Sigmoid colon (tissue), 7 donors: ENCODE measurements around the gene RFC2. TPM values are rescaled to one million over a fixed set of nuclear protein-coding genes. Genes with fewer than 3 reads are reported as not detected.

ENCODE experiments used
- DNase-seq: peaks from one replicate; pipeline ENCODE4 v3.0.0-alpha.2; 2019
- H3K27ac ChIP-seq, 4 donors: fragments of 200-600 bp; sonication (generic); one replicate each; pipeline ENCODE4 v1.5.1; 2016 to 2019; ENCODE audit warnings: mild to moderate bottlenecking in 1 of 4
- H3K27me3 ChIP-seq, 3 donors: fragments of 200-600 bp; sonication (generic); one replicate each; pipeline ENCODE4 v1.5.1; 2019; ENCODE audit warnings: mild to moderate bottlenecking in 1 of 3
- H3K36me3 ChIP-seq, 4 donors: fragments of 200-600 bp; sonication (generic); one replicate each; pipeline ENCODE4 v1.5.1; 2016 to 2019
- H3K4me1 ChIP-seq, 4 donors: fragments of 200-600 bp; sonication (generic); one replicate each; pipeline ENCODE4 v1.5.1; 2017 to 2019
- H3K4me3 ChIP-seq, 4 donors: fragments of 200-600 bp; sonication (generic); one replicate each; pipeline ENCODE4 v1.5.1; 2017 to 2019; ENCODE audit warnings: mild to moderate bottlenecking in 2 of 4, moderate library complexity in 1 of 4
- H3K9me3 ChIP-seq, 4 donors: fragments of 200-600 bp in 3 of 4; sonication (generic) in 3 of 4; one replicate each; pipeline versions ENCODE4 v1.5.1 to v1.6.1; 2013 to 2019
- CTCF ChIP-seq, 4 experiments: fragments of 450-650 bp in 3 of 4; fragments of 200-600 bp in 1 of 4; IDR thresholded peaks; one replicate each; pipeline ENCODE4 v1.5.1; 2016 to 2019; ENCODE audit warnings: antibody characterized with exemption in 4 of 4, mild to moderate bottlenecking in 3 of 4, moderate library complexity in 2 of 4
- EP300 ChIP-seq, 4 donors: sonication (generic); formaldehyde crosslinking; IDR thresholded peaks; one replicate each; pipeline ENCODE4 v1.6.1; 2017; ENCODE audit warnings: antibody characterized with exemption in 4 of 4
- POLR2A ChIP-seq, 2 donors: fragments of 450-650 bp; IDR thresholded peaks; one replicate each; pipeline ENCODE4 v1.6.1; 2016; ENCODE audit warnings: antibody characterized with exemption in 2 of 2, mild to moderate bottlenecking in 2 of 2, moderate library complexity in 2 of 2
- POLR2AphosphoS5 ChIP-seq, 4 donors: sonication (generic); formaldehyde crosslinking; IDR thresholded peaks; one replicate each; pipeline ENCODE4 v1.6.1; 2017; ENCODE audit warnings: antibody characterized with exemption in 4 of 4
- WGBS, 2 donors: extraction: QIAGEN DNeasy Blood & Tissue Kit; methylation state at CpG; one replicate each; pipeline ENCODE4 v1.1.7; 2013; 5-methylcytosine and 5-hydroxymethylcytosine counted together
- intact Hi-C: fragments of 100-400 bp; cut with DNase I; formaldehyde crosslinking; loops from one replicate; pipeline ENCODE4 v1.15.1; 2023
- polyA plus RNA-seq, 3 donors: library from polyadenylated mRNA; stranded (reverse); fragments of 200-250 nt; gene quantifications; one replicate each; pipeline ENCODE4 v1.2.3, GENCODE V29; 2013
- total RNA-seq, 4 donors: library from RNA; depleted of rRNA; stranded (reverse); fragments of >200 nt; gene quantifications; one replicate each; pipeline ENCODE4 v1.1.0, GENCODE V29; 2016
- donor health status: healthy with polysubstance abuse.
- donor health status: Bipolar disorder and iron deficiency.
- donor health status: healthy.

The RFC2 gene
- total and polyA plus RNA-seq, 7 donors, result 3.3 to 30.0 (median 17.8) TPM

- Histone ChIP-seq H3K27me3 (no peaks in the 10 kb centered on the region), H3K9me3 (no peaks in the 10 kb centered on the region), H3K4me1 (no peaks in the 10 kb centered on the region), H3K27ac (no peak overlapping the region), H3K36me3 (peaks cover 23 to 93% (median 33%) of the 10 kb centered on the region in 4 donors), H3K4me3 (no peak overlapping the region)
- no peak for DNase-seq
- TF ChIP-seq POLR2A (IDR thresholded peaks at IDR 0.05) (no peak), CTCF (IDR thresholded peaks at IDR 0.05) (no peak), POLR2AphosphoS5 (IDR thresholded peaks at IDR 0.05) (no peak), EP300 (IDR thresholded peaks at IDR 0.05) (no peak)
- intact Hi-C loops, result no loop called here
- 84 to 87% methylated on average over 8 of the region's 8 CpGs for WGBS, 2 donors
Observed at GRCh38 chr7:74235518-74236268, 18.5 kb downstream of the RFC2 start.

- WGBS, 2 donors, result 87 to 89% methylated on average over 13 of the region's 13 CpGs
- H3K27me3 ChIP-seq, result no peaks in the 10 kb centered on the region
- intact Hi-C loops, result no loop called here
- H3K4me1 ChIP-seq, result no peaks in the 10 kb centered on the region
- DNase-seq, result no peak
- H3K4me3 ChIP-seq, result no peak overlapping the region
- no peak overlapping the region for H3K27ac ChIP-seq
- no peak for TF ChIP-seq POLR2AphosphoS5 (IDR thresholded peaks at IDR 0.05)
- no peak for TF ChIP-seq EP300 (IDR thresholded peaks at IDR 0.05)
- no peak for TF ChIP-seq CTCF (IDR thresholded peaks at IDR 0.05)
- no peak for TF ChIP-seq POLR2A (IDR thresholded peaks at IDR 0.05)
- no peaks in the 10 kb centered on the region for H3K9me3 ChIP-seq
- peaks cover 14 to 88% (median 18%) of the 10 kb centered on the region in 4 donors for H3K36me3 ChIP-seq
Observed at GRCh38 chr7:74233655-74234285, 20.4 kb downstream of the RFC2 start.

GRCh38 chr7:74231232-74231590, 23.0 kb downstream of the RFC2 start:
- Histone ChIP-seq H3K27ac (no peak overlapping the region), H3K9me3 (no peaks in the 10 kb centered on the region), H3K4me3 (no peak overlapping the region), H3K4me1 (no peaks in the 10 kb centered on the region), H3K27me3 (no peaks in the 10 kb centered on the region), H3K36me3 (peaks cover 6 to 64% (median 15%) of the 10 kb centered on the region in 4 donors)
- DNase-seq, result no peak
- no peak for TF ChIP-seq CTCF (IDR thresholded peaks at IDR 0.05)
- TF ChIP-seq POLR2AphosphoS5 (IDR thresholded peaks at IDR 0.05), result no peak
- TF ChIP-seq EP300 (IDR thresholded peaks at IDR 0.05), result no peak
- TF ChIP-seq POLR2A (IDR thresholded peaks at IDR 0.05), result no peak
- intact Hi-C loops, result no loop called here
- 74 to 89% methylated on average over 12 of the region's 12 CpGs for WGBS, 2 donors

- Histone ChIP-seq H3K4me3 (no peak overlapping the region), H3K27me3 (no peaks in the 10 kb centered on the region), H3K36me3 (peaks cover 6 to 58% (median 15%) of the 10 kb centered on the region in 4 donors), H3K9me3 (no peaks in the 10 kb centered on the region), H3K27ac (no peak overlapping the region), H3K4me1 (no peaks in the 10 kb centered on the region)
- WGBS, 2 donors, result 84 to 94% methylated on average over 15 of the region's 15 CpGs
- TF ChIP-seq CTCF (IDR thresholded peaks at IDR 0.05) (no peak), POLR2AphosphoS5 (IDR thresholded peaks at IDR 0.05) (no peak), POLR2A (IDR thresholded peaks at IDR 0.05) (no peak), EP300 (IDR thresholded peaks at IDR 0.05) (no peak)
- intact Hi-C loops, result no loop called here
- DNase-seq, result no peak
Observed at GRCh38 chr7:74230446-74231231, 23.6 kb downstream of the RFC2 start.
